Right renal cortex interstitium (tissue), 3 donors: ENCODE results near the gene SOCS6. TPM values are rescaled to one million over a fixed set of nuclear protein-coding genes. Genes with fewer than 3 reads are reported as not detected.
A peak's percentile ranks its signal among the peaks of the same experiment; 100 is the strongest.

Source experiments
- DNase-seq, 3 donors: peaks; one replicate each; pipeline ENCODE4 v3.0.0-alpha.2; 2013; ENCODE audit warnings: low read depth in 3 of 3, low spot score in 2 of 3
- polyA plus RNA-seq, 3 donors: library from polyadenylated mRNA; unstranded; fragments of 120-200 nt; gene quantifications; one replicate each; pipeline ENCODE4 v1.2.1, GENCODE V29; 2013; ENCODE audit not compliant: insufficient read length in 3 of 3

Gene SOCS6
- polyA plus RNA-seq, 3 donors, result 32.5 to 33.4 (median 33.0) TPM

DNA sequence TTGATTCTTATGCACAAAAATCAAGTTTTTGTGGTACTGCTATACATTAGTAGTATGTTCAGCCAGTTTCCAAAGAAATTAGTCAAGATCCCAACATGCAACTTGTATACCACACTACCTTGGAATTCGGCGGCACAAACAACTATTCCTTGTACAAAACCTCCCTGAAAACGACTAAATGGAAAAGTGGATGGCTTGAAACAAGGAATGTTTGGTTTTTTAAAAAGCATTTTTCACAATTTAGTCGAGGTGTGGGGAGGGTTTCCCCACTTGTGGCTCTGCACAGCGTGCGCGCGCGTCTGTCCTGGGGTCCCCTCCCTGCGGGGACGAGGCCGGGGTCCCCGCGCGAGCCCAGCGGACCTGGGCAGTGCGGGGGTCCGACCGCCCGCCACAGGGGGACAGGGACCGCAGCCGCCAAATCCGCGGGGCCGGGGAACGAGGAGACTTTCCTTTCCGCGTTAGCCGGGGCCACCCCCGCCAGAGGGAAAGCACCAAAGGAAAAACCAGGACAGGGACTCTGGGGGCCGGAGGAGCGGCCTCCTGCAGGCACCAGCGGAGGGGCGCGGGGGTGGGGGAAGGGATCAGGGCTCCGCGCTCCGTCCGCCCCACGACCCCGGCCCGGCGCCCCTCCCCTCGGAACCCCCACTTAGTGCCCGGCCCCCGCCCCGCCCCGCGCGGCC is 534 bp upstream of the SOCS6 start:
- DNase-seq, result peak in 2 of 3 donors; percentile 27 to 32

DNA sequence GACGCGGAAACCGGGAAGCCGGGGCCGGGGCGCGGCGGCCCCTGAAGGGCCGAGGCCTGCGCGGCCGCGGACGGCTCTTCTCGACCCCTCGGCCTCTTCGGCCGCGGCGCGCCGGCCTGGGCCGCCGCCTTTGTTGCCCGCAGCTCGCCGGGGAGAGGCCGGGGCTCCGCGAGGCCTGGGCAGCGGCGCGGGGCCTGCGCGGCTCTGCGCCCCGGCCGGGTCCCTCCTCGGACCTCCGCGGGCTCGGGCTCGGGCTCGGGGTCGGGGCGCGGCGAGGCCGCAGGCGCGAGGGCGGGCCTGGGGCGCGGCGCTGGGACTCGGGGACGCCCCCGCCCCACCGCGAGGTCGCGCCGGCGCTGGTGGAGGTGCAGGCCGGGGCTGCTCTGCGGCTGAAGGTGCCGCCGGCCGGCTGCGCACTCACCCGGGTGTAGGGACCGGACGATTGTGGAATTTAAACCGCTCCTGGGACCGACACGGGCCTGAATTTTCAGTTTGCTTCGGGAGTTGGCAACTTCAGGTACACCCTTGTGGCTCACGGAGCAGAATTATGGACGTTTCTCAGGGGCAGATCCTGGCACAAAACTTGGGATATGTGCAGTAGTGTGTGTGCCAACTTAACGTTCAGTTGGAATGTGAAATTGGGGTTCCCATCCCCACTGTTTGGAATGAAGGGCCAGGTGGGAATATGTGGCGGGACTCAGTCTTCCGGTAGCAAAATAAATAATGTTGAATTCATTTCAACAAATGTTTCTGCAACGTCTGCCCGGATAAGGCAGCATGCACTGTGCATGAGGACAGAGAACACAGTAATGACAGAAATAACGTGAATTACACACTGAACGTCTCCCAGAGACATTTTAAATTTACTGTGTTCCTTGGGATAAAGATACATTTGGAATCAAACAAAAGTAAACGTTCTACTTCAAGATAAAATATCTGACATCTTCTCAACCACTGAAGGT is 787 bp downstream of the SOCS6 start:
- DNase-seq, result peak in 1 of 3 donors; percentile 23

DNA sequence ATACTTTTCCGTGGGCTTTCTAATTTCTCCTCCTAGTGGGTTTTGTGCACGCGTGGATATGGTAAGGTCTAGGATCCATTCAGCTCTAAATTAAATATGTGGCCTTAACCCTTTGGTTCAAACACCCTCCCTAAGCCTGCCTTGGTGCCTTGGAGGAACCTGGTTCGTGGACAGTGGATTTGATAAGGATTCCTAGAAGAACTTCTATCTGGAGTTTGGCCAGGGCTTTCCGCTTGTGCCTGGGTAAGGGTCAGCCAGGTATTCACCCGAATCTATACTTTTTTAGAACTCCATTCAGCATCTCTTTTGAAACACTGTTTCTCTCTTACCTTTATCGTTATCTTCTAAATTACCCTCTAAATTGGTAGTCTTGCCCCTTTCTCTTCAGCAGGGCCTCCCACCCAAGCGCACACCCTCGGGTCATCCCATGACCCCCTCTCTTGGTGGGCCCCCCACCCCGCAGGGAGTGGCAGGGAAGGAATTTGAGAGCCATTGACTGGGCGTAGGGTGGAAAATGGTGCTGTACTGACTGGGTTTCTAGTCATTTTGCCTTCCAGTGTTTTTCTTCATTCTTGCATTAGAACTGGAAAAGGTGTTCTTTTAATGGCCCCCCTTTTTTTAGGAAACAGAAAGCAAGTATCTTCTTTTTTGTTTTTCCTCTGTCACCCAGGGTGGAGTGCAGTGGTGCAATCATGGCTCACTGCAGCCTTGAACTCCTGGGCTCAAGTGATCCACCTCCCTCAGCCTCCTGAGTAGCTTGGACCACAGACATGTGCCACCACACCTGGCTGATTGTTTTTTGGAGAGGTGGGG is 1.8 kb downstream of the SOCS6 start:
- no peak for DNase-seq

- no peak for DNase-seq
Observed at GRCh38 chr18:70291295-70291574, 2.4 kb downstream of the SOCS6 start.

- DNase-seq, result no peak
Observed at GRCh38 chr18:70292628-70293027, 3.8 kb downstream of the SOCS6 start.

- no peak for DNase-seq
Observed at GRCh38 chr18:70293166-70293565, 4.3 kb downstream of the SOCS6 start.

- no peak for DNase-seq
Observed at GRCh38 chr18:70294471-70295191, 5.8 kb downstream of the SOCS6 start.

GRCh38 chr18:70295192-70296188 is 6.6 kb downstream of the SOCS6 start:
- no peak for DNase-seq

DNA sequence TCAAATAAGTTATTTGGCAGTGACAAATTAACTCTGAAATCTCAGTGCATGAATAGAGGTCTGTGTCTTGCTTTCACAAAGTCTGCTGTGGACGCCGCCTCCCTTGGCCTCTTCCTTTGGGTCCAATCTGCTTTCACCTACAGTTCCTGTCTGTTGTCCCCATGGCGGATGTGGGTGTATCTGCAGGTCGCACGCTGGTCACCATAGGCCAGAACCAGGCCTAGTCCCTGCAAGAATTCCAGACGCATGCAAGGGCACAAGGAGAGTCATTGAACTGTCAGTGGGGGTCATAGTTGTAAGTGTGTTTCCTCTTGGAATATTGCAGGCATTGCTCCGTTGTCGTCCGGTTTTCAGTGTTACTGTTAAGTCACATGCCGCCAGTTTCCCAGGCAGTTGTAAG is 7.4 kb downstream of the SOCS6 start:
- no peak for DNase-seq

GRCh38 chr18:70296781-70297180 is 7.9 kb downstream of the SOCS6 start:
- DNase-seq, result no peak

- no peak for DNase-seq
Observed at GRCh38 chr18:70299393-70299792, 10.5 kb downstream of the SOCS6 start.

GRCh38 chr18:70301667-70302066 is 12.8 kb downstream of the SOCS6 start:
- DNase-seq, result no peak

DNA sequence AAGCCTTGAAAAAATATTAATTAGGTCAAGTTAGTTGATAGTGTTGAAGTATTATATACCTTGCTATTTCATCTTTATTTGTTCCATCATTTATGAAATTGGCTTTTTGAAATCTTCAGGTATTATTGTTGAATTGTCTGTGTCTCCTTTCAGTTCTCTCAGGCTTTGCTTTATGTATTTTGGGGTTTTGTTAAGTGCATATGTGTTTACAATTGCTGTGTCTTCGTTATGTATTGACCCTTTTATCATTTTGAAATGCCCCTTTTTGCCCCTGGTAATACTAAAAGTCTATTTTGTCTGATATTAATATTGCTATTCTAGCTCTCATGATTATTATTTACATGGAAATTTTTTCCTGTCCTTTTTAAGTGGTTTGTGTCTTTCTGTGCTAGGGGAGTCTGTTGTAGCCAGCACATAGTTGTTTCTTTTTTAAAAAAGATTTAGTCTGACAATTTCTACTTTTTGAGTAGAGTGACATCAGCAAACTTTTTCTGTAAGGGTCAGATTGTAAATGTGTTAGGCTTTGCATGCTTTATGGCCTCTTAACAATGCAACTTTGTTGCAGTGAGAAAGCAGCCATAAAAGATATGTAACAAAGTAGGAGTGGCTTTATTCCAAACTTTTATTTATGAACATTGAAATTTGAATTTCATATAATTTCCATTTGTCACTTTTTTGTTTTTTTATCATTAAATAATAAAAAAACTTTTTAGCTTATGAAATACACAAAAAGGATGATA is 19.9 kb downstream of the SOCS6 start:
- DNase-seq, result no peak

GRCh38 chr18:70310560-70311320 is 21.9 kb downstream of the SOCS6 start:
- no peak for DNase-seq

GRCh38 chr18:70311726-70312125 is 22.9 kb downstream of the SOCS6 start:
- no peak for DNase-seq

DNA sequence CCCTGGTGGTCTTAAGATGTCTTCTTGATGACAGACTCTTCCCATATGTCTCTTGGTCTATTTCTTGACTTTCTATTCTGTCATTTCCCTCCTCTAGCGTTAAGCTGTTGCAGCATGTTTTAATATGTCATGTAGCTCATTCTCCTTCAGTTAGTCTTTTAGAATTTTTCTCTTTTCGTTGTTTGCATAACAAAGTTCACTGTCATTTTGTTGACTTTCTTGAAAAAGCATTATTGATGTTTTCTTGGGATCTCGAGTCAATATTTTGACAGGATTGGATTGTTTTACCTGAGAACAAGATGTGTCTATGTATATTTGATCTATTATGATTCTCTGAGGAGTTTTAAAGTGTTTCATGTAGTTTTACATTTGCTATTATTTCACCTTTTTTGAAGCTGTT is 24.8 kb downstream of the SOCS6 start:
- no peak for DNase-seq

- DNase-seq, result no peak
Observed at GRCh38 chr18:70314151-70314782, 25.4 kb downstream of the SOCS6 start.

GRCh38 chr18:70319187-70319586 is 30.3 kb downstream of the SOCS6 start:
- no peak for DNase-seq
